GM12865 (cell line): ENCODE results near the gene YY2.

Source experiments
- DNase-seq: peaks from one replicate; pipeline ENCODE4 v3.0.0; 2010; ENCODE audit warnings: low read depth
- H3K4me3 ChIP-seq: 2 replicates; pipeline ENCODE4 v1.5.1; 2011; ENCODE audit warnings: mild to moderate bottlenecking, low read depth, low read length, control low read depth
- CTCF ChIP-seq: IDR thresholded peaks from 2 replicates; pipeline ENCODE4 v1.5.1; 2011; ENCODE audit warnings: low read length, control low read depth, low read depth, inconsistent platforms; ENCODE audit not compliant: insufficient read depth; ENCODE audit errors: missing control alignments

YY2 gene

GRCh38 chrX:21821875-21822274 is 33.9 kb upstream of the YY2 start:
- TF ChIP-seq CTCF, result no peak
- no peak overlapping the region for H3K4me3 ChIP-seq
- DNase-seq, result no peak

GRCh38 chrX:21831496-21831895 is 24.3 kb upstream of the YY2 start:
- DNase-seq, result no peak
- H3K4me3 ChIP-seq, result no peak overlapping the region
- no peak for TF ChIP-seq CTCF

GRCh38 chrX:21837056-21837455 is 18.7 kb upstream of the YY2 start:
- H3K4me3 ChIP-seq, result no peak overlapping the region
- no peak for TF ChIP-seq CTCF
- DNase-seq, result no peak

GRCh38 chrX:21838937-21839333 is 16.9 kb upstream of the YY2 start:
- H3K4me3 ChIP-seq, result peak overlapping the region; percentile 63
- no peak for TF ChIP-seq CTCF
- peak; percentile 26 for DNase-seq

GRCh38 chrX:21839334-21840192 is 16.2 kb upstream of the YY2 start, which contains the start of gene MBTPS2:
MBTPS2 (plus strand) TSS chrX:21839617; CDS start chrX:21839735, 118 bp downstream.
- peak; percentile 6 for TF ChIP-seq CTCF
- peak; percentile 93 for DNase-seq
- peak within 1 kb of the TSS; percentile 63 for H3K4me3 ChIP-seq

GRCh38 chrX:21840193-21840545 is 15.6 kb upstream of the YY2 start:
- DNase-seq, result peak; percentile 41
- peak overlapping the region; percentile 63 for H3K4me3 ChIP-seq
- no peak for TF ChIP-seq CTCF

- H3K4me3 ChIP-seq, result no peak overlapping the region
- no peak for TF ChIP-seq CTCF
- DNase-seq, result no peak
Observed at GRCh38 chrX:21843179-21843578, 12.6 kb upstream of the YY2 start.
